Astrocyte (in vitro differentiated cells and primary cell): Measurements from ENCODE around the gene ATG7.

ENCODE experiments used
- EZH2 ChIP-seq: IDR thresholded peaks from 2 replicates; pipeline ENCODE4 v1.6.1; 2012; ENCODE audit warnings: mild to moderate bottlenecking, low read length, inconsistent platforms; ENCODE audit not compliant: insufficient read depth
- TF ChIP-seq, protein P1 (sequence below): IDR thresholded peaks from 2 replicates; pipeline ENCODE4 v1.5.1; 2011; ENCODE audit warnings: low read depth, mild to moderate bottlenecking, inconsistent platforms, low read length, moderate library complexity; ENCODE audit not compliant: insufficient read depth

DNA sequence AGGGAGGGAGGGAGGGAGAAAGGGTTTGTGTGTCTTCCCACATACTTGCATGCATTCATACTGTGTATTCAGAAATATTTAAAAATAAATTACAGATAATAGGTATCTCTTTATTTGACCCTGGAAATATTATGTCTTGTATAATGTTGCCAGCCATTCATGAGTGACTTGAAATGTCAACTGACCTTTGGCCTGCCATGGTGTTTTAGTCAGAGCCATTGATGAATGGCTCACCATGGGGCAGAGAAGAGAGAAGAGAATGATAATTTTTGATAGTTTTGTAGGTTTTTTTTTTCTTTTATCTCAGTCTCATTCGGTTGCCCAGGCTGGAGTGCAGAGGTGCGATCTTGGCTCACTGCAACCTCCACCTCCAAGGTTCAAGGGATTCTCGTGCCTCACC, 121.2 kb downstream of the ATG7 start:
- TF ChIP-seq, protein P1, sequence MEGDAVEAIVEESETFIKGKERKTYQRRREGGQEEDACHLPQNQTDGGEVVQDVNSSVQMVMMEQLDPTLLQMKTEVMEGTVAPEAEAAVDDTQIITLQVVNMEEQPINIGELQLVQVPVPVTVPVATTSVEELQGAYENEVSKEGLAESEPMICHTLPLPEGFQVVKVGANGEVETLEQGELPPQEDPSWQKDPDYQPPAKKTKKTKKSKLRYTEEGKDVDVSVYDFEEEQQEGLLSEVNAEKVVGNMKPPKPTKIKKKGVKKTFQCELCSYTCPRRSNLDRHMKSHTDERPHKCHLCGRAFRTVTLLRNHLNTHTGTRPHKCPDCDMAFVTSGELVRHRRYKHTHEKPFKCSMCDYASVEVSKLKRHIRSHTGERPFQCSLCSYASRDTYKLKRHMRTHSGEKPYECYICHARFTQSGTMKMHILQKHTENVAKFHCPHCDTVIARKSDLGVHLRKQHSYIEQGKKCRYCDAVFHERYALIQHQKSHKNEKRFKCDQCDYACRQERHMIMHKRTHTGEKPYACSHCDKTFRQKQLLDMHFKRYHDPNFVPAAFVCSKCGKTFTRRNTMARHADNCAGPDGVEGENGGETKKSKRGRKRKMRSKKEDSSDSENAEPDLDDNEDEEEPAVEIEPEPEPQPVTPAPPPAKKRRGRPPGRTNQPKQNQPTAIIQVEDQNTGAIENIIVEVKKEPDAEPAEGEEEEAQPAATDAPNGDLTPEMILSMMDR = no peak
- TF ChIP-seq EZH2 = no peak
